ENCODE results near the gene GPR146. TPM values are rescaled to one million over a fixed set of nuclear protein-coding genes. Genes with fewer than 3 reads are reported as not detected.
A peak's percentile ranks its signal among the peaks of the same experiment; 100 is the strongest.

Gene GPR146
- total and polyA plus RNA-seq, 10 donors, result 3.9 to 19.2 (median 10.1) TPM

DNA sequence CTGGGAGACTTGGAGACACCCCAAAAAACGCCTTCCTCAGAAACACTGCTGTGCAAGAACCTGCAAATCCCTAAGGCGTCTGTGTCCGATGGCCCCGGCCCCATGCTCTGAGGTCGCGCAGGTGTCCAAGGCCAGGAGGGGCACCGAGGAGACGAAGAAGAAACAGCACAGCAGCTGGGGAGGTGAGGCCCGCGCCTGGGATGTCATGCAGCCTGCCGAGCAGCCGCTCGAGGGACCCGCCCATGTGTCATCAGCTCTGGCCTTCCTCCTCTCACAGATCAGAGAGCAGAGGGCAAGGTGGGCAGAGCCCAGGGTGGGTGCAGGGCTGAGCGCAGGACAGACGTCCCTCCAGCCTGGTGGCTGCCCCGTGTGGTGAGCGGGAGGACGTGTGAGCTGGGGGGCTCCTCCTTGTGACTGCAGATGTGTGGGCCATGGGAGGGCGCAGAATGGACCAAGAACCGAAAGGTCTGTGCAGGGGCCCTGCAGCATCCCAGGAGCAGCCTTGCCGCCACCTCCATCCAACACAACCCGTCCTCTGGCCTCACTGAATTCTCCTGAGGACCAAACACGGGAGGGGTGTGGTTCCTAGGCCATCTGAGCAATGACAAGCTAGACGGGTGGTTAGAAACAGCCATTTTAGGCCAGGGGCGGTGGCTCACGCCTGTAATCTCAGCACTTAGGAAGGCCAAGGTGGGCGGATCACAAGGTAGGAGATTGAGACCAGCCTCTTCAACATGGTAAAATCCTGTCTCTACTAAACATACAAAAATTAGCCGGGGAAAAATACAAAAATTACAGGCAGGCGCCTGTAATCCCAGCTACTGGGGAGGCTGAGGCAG, 30.5 kb downstream of the GPR146 start:
- Histone ChIP-seq H3K36me3 (no peaks in the 10 kb centered on the region), H3K27ac (no peak overlapping the region)

DNA sequence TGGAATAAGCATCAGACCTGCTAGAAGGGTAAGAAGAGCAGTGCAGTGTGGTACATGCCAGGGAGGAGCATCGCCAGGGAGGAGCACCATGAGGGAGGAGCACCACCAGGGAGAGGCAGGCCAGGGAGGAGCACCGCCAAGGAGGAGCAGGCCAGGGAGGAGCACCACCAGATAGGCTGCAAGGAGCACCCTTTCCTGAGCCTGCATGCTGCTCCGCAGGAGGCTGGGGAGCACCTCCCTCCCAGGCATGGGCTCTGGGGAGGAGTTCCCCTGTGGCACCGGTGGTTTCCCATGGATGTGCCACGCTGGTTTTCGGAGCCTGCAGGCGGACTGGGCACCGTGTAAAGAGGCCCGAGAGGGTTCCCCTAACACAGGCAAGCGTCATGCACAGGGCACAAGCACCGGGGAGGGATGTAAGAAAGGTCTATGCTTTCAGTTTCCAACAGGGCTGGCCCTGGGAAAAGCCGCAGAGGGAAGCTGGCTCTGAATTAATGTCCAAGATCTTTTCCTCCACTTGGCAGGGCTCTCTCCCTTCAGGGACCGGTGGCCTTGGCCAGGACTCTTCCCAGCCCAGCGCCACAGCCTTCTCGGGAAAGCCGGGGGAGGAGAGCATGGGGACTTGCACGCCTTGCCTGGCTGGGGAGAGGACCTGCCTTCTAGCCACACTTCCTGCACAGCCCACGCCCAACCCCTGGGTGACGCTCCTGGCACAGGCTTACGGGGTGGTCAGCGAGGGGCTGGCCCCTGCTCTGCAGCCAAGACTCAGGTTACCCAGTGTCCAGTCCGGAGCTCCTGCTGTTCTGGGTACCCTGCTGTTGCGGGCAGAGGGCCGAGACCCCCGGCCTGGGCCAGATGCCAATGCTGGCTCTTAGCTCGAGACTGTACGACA, 32.1 kb downstream of the GPR146 start:
- TF ChIP-seq, protein P1, sequence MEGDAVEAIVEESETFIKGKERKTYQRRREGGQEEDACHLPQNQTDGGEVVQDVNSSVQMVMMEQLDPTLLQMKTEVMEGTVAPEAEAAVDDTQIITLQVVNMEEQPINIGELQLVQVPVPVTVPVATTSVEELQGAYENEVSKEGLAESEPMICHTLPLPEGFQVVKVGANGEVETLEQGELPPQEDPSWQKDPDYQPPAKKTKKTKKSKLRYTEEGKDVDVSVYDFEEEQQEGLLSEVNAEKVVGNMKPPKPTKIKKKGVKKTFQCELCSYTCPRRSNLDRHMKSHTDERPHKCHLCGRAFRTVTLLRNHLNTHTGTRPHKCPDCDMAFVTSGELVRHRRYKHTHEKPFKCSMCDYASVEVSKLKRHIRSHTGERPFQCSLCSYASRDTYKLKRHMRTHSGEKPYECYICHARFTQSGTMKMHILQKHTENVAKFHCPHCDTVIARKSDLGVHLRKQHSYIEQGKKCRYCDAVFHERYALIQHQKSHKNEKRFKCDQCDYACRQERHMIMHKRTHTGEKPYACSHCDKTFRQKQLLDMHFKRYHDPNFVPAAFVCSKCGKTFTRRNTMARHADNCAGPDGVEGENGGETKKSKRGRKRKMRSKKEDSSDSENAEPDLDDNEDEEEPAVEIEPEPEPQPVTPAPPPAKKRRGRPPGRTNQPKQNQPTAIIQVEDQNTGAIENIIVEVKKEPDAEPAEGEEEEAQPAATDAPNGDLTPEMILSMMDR (IDR thresholded peaks at IDR 0.05 in 8 of 11, conservative IDR thresholded peaks at IDR 0.05 in 3 of 11), result no peak
- TF ChIP-seq POLR2AphosphoS5 (IDR thresholded peaks at IDR 0.05), result peak in 2 of 3 donors; percentile 61 to 65

More for the DNA sequence above, 30.5 kb downstream of the GPR146 start:
- intact Hi-C loops (cut with DNase I; ENCODE audit: low total_unique reads), result no loop called here
- H3K4me3 ChIP-seq, result no peak overlapping the region
- TF ChIP-seq POLR2A (IDR thresholded peaks at IDR 0.05), result no peak
- TF ChIP-seq POLR2AphosphoS5 (IDR thresholded peaks at IDR 0.05), result no peak
- TF ChIP-seq, protein P1 (IDR thresholded peaks at IDR 0.05 in 8 of 11, conservative IDR thresholded peaks at IDR 0.05 in 3 of 11), result no peak
- H3K4me1 ChIP-seq, result peaks cover 3 to 44% (median 24%) of the 10 kb centered on the region in 6 donors
- H3K9me3 ChIP-seq, result no peaks in the 10 kb centered on the region
- H3K27me3 ChIP-seq (replicated peaks in 1 of 7), result no peaks in the 10 kb centered on the region
- DNase-seq, result no peak
- 89 to 93% (median 92%) methylated on average over 25 to 30 of the region's 30 CpGs for WGBS, 5 donors

DNA sequence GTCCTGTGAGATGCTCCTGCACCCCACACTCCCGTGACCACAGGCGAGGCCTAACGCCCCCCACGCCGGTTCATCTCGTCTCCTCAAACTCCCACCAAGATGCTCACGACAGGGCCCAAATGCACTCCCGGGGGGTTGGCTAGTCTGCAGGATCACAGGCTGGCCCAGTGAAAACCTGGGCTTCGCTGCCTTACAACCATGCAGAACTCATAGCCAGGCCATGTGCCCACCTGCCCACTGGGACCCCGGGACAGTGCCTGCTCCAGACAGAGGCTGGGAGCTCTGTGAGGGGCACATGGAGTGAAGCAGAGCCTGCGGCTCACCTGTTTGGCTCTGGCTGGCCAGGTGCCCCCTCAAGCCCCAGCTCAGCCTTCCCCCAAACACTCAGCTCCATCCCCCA, 34.2 kb downstream of the GPR146 start:
- 93 to 100% (median 94%) methylated on average over 1 to 11 of the region's 11 CpGs for WGBS, 5 donors
- peak overlapping the region; percentile 36 to 91 (median 81) for H3K27ac ChIP-seq
- H3K27me3 ChIP-seq (replicated peaks in 1 of 7), result no peaks in the 10 kb centered on the region
- intact Hi-C loops (cut with DNase I; ENCODE audit: low total_unique reads), result no loop called here
- H3K4me3 ChIP-seq, result no peak overlapping the region
- no peaks in the 10 kb centered on the region for H3K36me3 ChIP-seq
- H3K9me3 ChIP-seq, result no peaks in the 10 kb centered on the region
- no peak for DNase-seq
- H3K4me1 ChIP-seq, result peaks cover 3 to 68% (median 29%) of the 10 kb centered on the region in 6 donors
- TF ChIP-seq, protein P1 (IDR thresholded peaks at IDR 0.05 in 8 of 11, conservative IDR thresholded peaks at IDR 0.05 in 3 of 11), result no peak
- no peak for TF ChIP-seq POLR2AphosphoS5 (IDR thresholded peaks at IDR 0.05)
- no peak for TF ChIP-seq POLR2A (IDR thresholded peaks at IDR 0.05)

More for the DNA sequence above, 32.1 kb downstream of the GPR146 start:
- Histone ChIP-seq H3K27ac (peak overlapping the region; percentile 51 to 91 (median 81)), H3K27me3 (replicated peaks in 1 of 7) (no peaks in the 10 kb centered on the region), H3K9me3 (no peaks in the 10 kb centered on the region), H3K4me1 (peaks cover 3 to 56% (median 24%) of the 10 kb centered on the region in 6 donors), H3K36me3 (no peaks in the 10 kb centered on the region), H3K4me3 (peak overlapping the region in 2 of 8 donors; percentile 15 to 42)
- no peak for DNase-seq
- intact Hi-C loops (cut with DNase I; ENCODE audit: low total_unique reads), result no loop called here
- WGBS, 5 donors, result 60 to 84% (median 68%) methylated on average over 19 to 27 of the region's 27 CpGs
